Measurements from ENCODE around the gene PTPMT1.

The PTPMT1 gene

GRCh38 chr11:47591764-47592163 is 26.4 kb downstream of the PTPMT1 start:
- Histone ChIP-seq H3K36me3 (ENCODE audit: insufficient read depth, low read length) (no peaks in the 10 kb centered on the region), H3K4me1 (ENCODE audit: insufficient read depth, low read length) (peaks cover 26% of the 10 kb centered on the region), H3K27me3 (ENCODE audit: insufficient read depth, low read length) (no peaks in the 10 kb centered on the region), H3K9me3 (ENCODE audit: low read length) (no peaks in the 10 kb centered on the region), H2AFZ (ENCODE audit: low read depth, low read length) (no peak overlapping the region), H3K4me3 (ENCODE audit: low read length) (no peak overlapping the region)

GRCh38 chr11:47592251-47592650 is 26.9 kb downstream of the PTPMT1 start:
- Histone ChIP-seq H3K27me3 (ENCODE audit: insufficient read depth, low read length) (no peaks in the 10 kb centered on the region), H3K4me1 (ENCODE audit: insufficient read depth, low read length) (peaks cover 26% of the 10 kb centered on the region), H3K9me3 (ENCODE audit: low read length) (no peaks in the 10 kb centered on the region), H3K36me3 (ENCODE audit: insufficient read depth, low read length) (no peaks in the 10 kb centered on the region), H2AFZ (ENCODE audit: low read depth, low read length) (no peak overlapping the region), H3K4me3 (ENCODE audit: low read length) (no peak overlapping the region)

GRCh38 chr11:47592970-47593369 is 27.6 kb downstream of the PTPMT1 start:
- H3K27me3 ChIP-seq (ENCODE audit: insufficient read depth, low read length) = no peaks in the 10 kb centered on the region
- no peaks in the 10 kb centered on the region for H3K9me3 ChIP-seq (ENCODE audit: low read length)
- H3K36me3 ChIP-seq (ENCODE audit: insufficient read depth, low read length) = no peaks in the 10 kb centered on the region
- peaks cover 26% of the 10 kb centered on the region for H3K4me1 ChIP-seq (ENCODE audit: insufficient read depth, low read length)
- H3K4me3 ChIP-seq (ENCODE audit: low read length) = no peak overlapping the region
- peak overlapping the region; percentile 97 for H2AFZ ChIP-seq (ENCODE audit: low read depth, low read length)

GRCh38 chr11:47593492-47593933 is 28.1 kb downstream of the PTPMT1 start:
- Histone ChIP-seq H3K4me1 (ENCODE audit: insufficient read depth, low read length) (peaks cover 23% of the 10 kb centered on the region), H3K4me3 (ENCODE audit: low read length) (peak overlapping the region; percentile 45), H2AFZ (ENCODE audit: low read depth, low read length) (peak overlapping the region; percentile 97), H3K9me3 (ENCODE audit: low read length) (no peaks in the 10 kb centered on the region), H3K36me3 (ENCODE audit: insufficient read depth, low read length) (no peaks in the 10 kb centered on the region), H3K27me3 (ENCODE audit: insufficient read depth, low read length) (no peaks in the 10 kb centered on the region)

GRCh38 chr11:47593934-47594855 is 28.8 kb downstream of the PTPMT1 start, which contains the start of gene C1QTNF4:
Gene C1QTNF4 (minus strand): TSS chr11:47594411. CDS start chr11:47590810, 3,601 bp downstream.
- no peaks in the 10 kb centered on the region for H3K36me3 ChIP-seq (ENCODE audit: insufficient read depth, low read length)
- H3K4me3 ChIP-seq (ENCODE audit: low read length) = peak within 1 kb of the TSS; percentile 45
- peak within 1 kb of the TSS; percentile 97 for H2AFZ ChIP-seq (ENCODE audit: low read depth, low read length)
- H3K4me1 ChIP-seq (ENCODE audit: insufficient read depth, low read length) = peaks cover 23% of the 10 kb centered on the region
- H3K9me3 ChIP-seq (ENCODE audit: low read length) = no peaks in the 10 kb centered on the region
- H3K27me3 ChIP-seq (ENCODE audit: insufficient read depth, low read length) = no peaks in the 10 kb centered on the region

- no peaks in the 10 kb centered on the region for H3K9me3 ChIP-seq (ENCODE audit: low read length)
- no peak overlapping the region for H2AFZ ChIP-seq (ENCODE audit: low read depth, low read length)
- no peaks in the 10 kb centered on the region for H3K27me3 ChIP-seq (ENCODE audit: insufficient read depth, low read length)
- no peak overlapping the region for H3K4me3 ChIP-seq (ENCODE audit: low read length)
- no peaks in the 10 kb centered on the region for H3K36me3 ChIP-seq (ENCODE audit: insufficient read depth, low read length)
- peaks cover 28% of the 10 kb centered on the region for H3K4me1 ChIP-seq (ENCODE audit: insufficient read depth, low read length)
Observed at GRCh38 chr11:47595029-47595428, 29.6 kb downstream of the PTPMT1 start.

GRCh38 chr11:47595967-47596366 is 30.6 kb downstream of the PTPMT1 start:
- no peak overlapping the region for H3K4me3 ChIP-seq (ENCODE audit: low read length)
- no peaks in the 10 kb centered on the region for H3K27me3 ChIP-seq (ENCODE audit: insufficient read depth, low read length)
- no peaks in the 10 kb centered on the region for H3K9me3 ChIP-seq (ENCODE audit: low read length)
- H3K36me3 ChIP-seq (ENCODE audit: insufficient read depth, low read length) = no peaks in the 10 kb centered on the region
- H2AFZ ChIP-seq (ENCODE audit: low read depth, low read length) = no peak overlapping the region
- H3K4me1 ChIP-seq (ENCODE audit: insufficient read depth, low read length) = peaks cover 29% of the 10 kb centered on the region

- no peak overlapping the region for H2AFZ ChIP-seq (ENCODE audit: low read depth, low read length)
- H3K4me3 ChIP-seq (ENCODE audit: low read length) = no peak overlapping the region
- H3K9me3 ChIP-seq (ENCODE audit: low read length) = no peaks in the 10 kb centered on the region
- peaks cover 6% of the 10 kb centered on the region for H3K4me1 ChIP-seq (ENCODE audit: insufficient read depth, low read length)
- H3K27me3 ChIP-seq (ENCODE audit: insufficient read depth, low read length) = no peaks in the 10 kb centered on the region
- H3K36me3 ChIP-seq (ENCODE audit: insufficient read depth, low read length) = no peaks in the 10 kb centered on the region
Observed at GRCh38 chr11:47599902-47600301, 34.5 kb downstream of the PTPMT1 start.

- H3K4me1 ChIP-seq (ENCODE audit: insufficient read depth, low read length) = peaks cover 6% of the 10 kb centered on the region
- no peaks in the 10 kb centered on the region for H3K9me3 ChIP-seq (ENCODE audit: low read length)
- no peaks in the 10 kb centered on the region for H3K27me3 ChIP-seq (ENCODE audit: insufficient read depth, low read length)
- H3K4me3 ChIP-seq (ENCODE audit: low read length) = no peak overlapping the region
- no peak overlapping the region for H2AFZ ChIP-seq (ENCODE audit: low read depth, low read length)
- no peaks in the 10 kb centered on the region for H3K36me3 ChIP-seq (ENCODE audit: insufficient read depth, low read length)
Observed at GRCh38 chr11:47603295-47603694, 37.9 kb downstream of the PTPMT1 start.

GRCh38 chr11:47605921-47606320 is 40.5 kb downstream of the PTPMT1 start:
- H3K9me3 ChIP-seq (ENCODE audit: low read length) = no peaks in the 10 kb centered on the region
- H3K4me1 ChIP-seq (ENCODE audit: insufficient read depth, low read length) = no peaks in the 10 kb centered on the region
- no peak overlapping the region for H2AFZ ChIP-seq (ENCODE audit: low read depth, low read length)
- no peaks in the 10 kb centered on the region for H3K27me3 ChIP-seq (ENCODE audit: insufficient read depth, low read length)
- H3K36me3 ChIP-seq (ENCODE audit: insufficient read depth, low read length) = no peaks in the 10 kb centered on the region
- H3K4me3 ChIP-seq (ENCODE audit: low read length) = no peak overlapping the region

GRCh38 chr11:47606731-47607130 is 41.3 kb downstream of the PTPMT1 start:
- no peaks in the 10 kb centered on the region for H3K9me3 ChIP-seq (ENCODE audit: low read length)
- no peak overlapping the region for H2AFZ ChIP-seq (ENCODE audit: low read depth, low read length)
- no peaks in the 10 kb centered on the region for H3K27me3 ChIP-seq (ENCODE audit: insufficient read depth, low read length)
- no peaks in the 10 kb centered on the region for H3K4me1 ChIP-seq (ENCODE audit: insufficient read depth, low read length)
- H3K4me3 ChIP-seq (ENCODE audit: low read length) = no peak overlapping the region
- peaks cover 5% of the 10 kb centered on the region for H3K36me3 ChIP-seq (ENCODE audit: insufficient read depth, low read length)

GRCh38 chr11:47607380-47607779 is 42.0 kb downstream of the PTPMT1 start:
- peaks cover 5% of the 10 kb centered on the region for H3K36me3 ChIP-seq (ENCODE audit: insufficient read depth, low read length)
- H3K4me1 ChIP-seq (ENCODE audit: insufficient read depth, low read length) = no peaks in the 10 kb centered on the region
- H3K4me3 ChIP-seq (ENCODE audit: low read length) = no peak overlapping the region
- no peaks in the 10 kb centered on the region for H3K9me3 ChIP-seq (ENCODE audit: low read length)
- H2AFZ ChIP-seq (ENCODE audit: low read depth, low read length) = no peak overlapping the region
- H3K27me3 ChIP-seq (ENCODE audit: insufficient read depth, low read length) = no peaks in the 10 kb centered on the region

GRCh38 chr11:47609675-47610074 is 44.3 kb downstream of the PTPMT1 start:
- Histone ChIP-seq H3K4me1 (ENCODE audit: insufficient read depth, low read length) (no peaks in the 10 kb centered on the region), H3K27me3 (ENCODE audit: insufficient read depth, low read length) (no peaks in the 10 kb centered on the region), H3K36me3 (ENCODE audit: insufficient read depth, low read length) (peaks cover 5% of the 10 kb centered on the region), H3K9me3 (ENCODE audit: low read length) (no peaks in the 10 kb centered on the region), H3K4me3 (ENCODE audit: low read length) (no peak overlapping the region), H2AFZ (ENCODE audit: low read depth, low read length) (no peak overlapping the region)
